Trophoblast cell (in vitro differentiated cells and primary cell): ENCODE results near the gene MILR1.

Source experiments
- DNase-seq, 2 donors: peaks; one replicate each; pipeline ENCODE4 v3.0.0-alpha.2; 2016
- H2AFZ ChIP-seq: 2 replicates; pipeline ENCODE4 v1.6.1; 2013; ENCODE audit warnings: low read length, moderate library complexity, mild to moderate bottlenecking; ENCODE audit not compliant: insufficient read depth, poor library complexity
- H2AK5ac ChIP-seq: 2 replicates; pipeline ENCODE4 v1.6.1; 2013; ENCODE audit warnings: mild to moderate bottlenecking, low read length
- H2BK120ac ChIP-seq: 2 replicates; pipeline ENCODE4 v1.6.1; 2013; ENCODE audit warnings: low read length, mild to moderate bottlenecking, moderate library complexity; ENCODE audit not compliant: insufficient read depth, poor library complexity
- H2BK12ac ChIP-seq: 2 replicates; pipeline ENCODE4 v1.6.1; 2013; ENCODE audit warnings: mild to moderate bottlenecking, low read length, moderate library complexity
- H2BK5ac ChIP-seq: 2 replicates; pipeline ENCODE4 v1.6.1; 2013; ENCODE audit warnings: low read length, low read depth, moderate library complexity, mild to moderate bottlenecking; ENCODE audit not compliant: poor library complexity
- H3K14ac ChIP-seq: 2 replicates; pipeline ENCODE4 v1.6.1; 2013; ENCODE audit warnings: mild to moderate bottlenecking, low read length
- H3K18ac ChIP-seq: 2 replicates; pipeline ENCODE4 v1.6.1; 2013; ENCODE audit warnings: mild to moderate bottlenecking, low read length
- H3K23ac ChIP-seq: 2 replicates; pipeline ENCODE4 v1.6.1; 2013; ENCODE audit warnings: low read length
- H3K27ac ChIP-seq: 2 replicates; pipeline ENCODE4 v1.5.1; 2013; ENCODE audit warnings: low read depth, mild to moderate bottlenecking, inconsistent platforms, low read length, moderate library complexity
- H3K27me3 ChIP-seq: 2 replicates; pipeline ENCODE4 v1.6.1; 2013; ENCODE audit warnings: inconsistent platforms, mild to moderate bottlenecking, low read length, moderate library complexity; ENCODE audit not compliant: insufficient read depth
- H3K36me3 ChIP-seq, 2 experiments: 1 replicate in 1 of 2; 2 replicates in 1 of 2; pipeline ENCODE4 v1.6.1; 2013; ENCODE audit warnings: low read length in 2 of 2, mild to moderate bottlenecking in 2 of 2, moderate library complexity in 1 of 2; ENCODE audit not compliant: insufficient read depth in 2 of 2, control insufficient read depth in 1 of 2
- H3K4ac ChIP-seq: 2 replicates; pipeline ENCODE4 v1.6.1; 2013; ENCODE audit warnings: low read depth, mild to moderate bottlenecking, low read length, moderate library complexity
- H3K4me1 ChIP-seq, 2 experiments: 1 replicate in 1 of 2; 2 replicates in 1 of 2; pipeline ENCODE4 v1.6.1; 2013; ENCODE audit warnings: low read length in 2 of 2, mild to moderate bottlenecking in 2 of 2, moderate library complexity in 1 of 2; ENCODE audit not compliant: insufficient read depth in 2 of 2, control insufficient read depth in 1 of 2
- H3K4me2 ChIP-seq: 2 replicates; pipeline ENCODE4 v1.6.1; 2013; ENCODE audit warnings: inconsistent platforms, mild to moderate bottlenecking, low read length, moderate library complexity
- H3K4me3 ChIP-seq: 2 replicates; pipeline ENCODE4 v1.5.1; 2013; ENCODE audit warnings: mild to moderate bottlenecking, low read depth, low read length, inconsistent platforms
- H3K79me1 ChIP-seq: one replicate; pipeline ENCODE4 v1.6.1; 2013; ENCODE audit warnings: low read length
- H3K79me2 ChIP-seq: 2 replicates; pipeline ENCODE4 v1.6.1; 2013; ENCODE audit warnings: low read length, mild to moderate bottlenecking; ENCODE audit not compliant: control insufficient read depth, insufficient read depth, poor library complexity
- H3K9ac ChIP-seq: 2 replicates; pipeline ENCODE4 v1.6.1; 2013; ENCODE audit warnings: mild to moderate bottlenecking, low read length
- H3K9me3 ChIP-seq: 2 replicates; pipeline ENCODE4 v1.6.1; 2013; ENCODE audit warnings: low read depth, mild to moderate bottlenecking, control low read depth, inconsistent platforms, low read length; ENCODE audit not compliant: insufficient read depth
- H4K12ac ChIP-seq: 2 replicates; pipeline ENCODE4 v1.6.1; 2013; ENCODE audit warnings: low read depth, mild to moderate bottlenecking, low read length, moderate library complexity
- H4K8ac ChIP-seq: 2 replicates; pipeline ENCODE4 v1.6.1; 2013; ENCODE audit warnings: low read depth, mild to moderate bottlenecking, low read length, moderate library complexity
- H4K91ac ChIP-seq: one replicate; pipeline ENCODE4 v1.6.1; 2013; ENCODE audit warnings: low read depth, mild to moderate bottlenecking, low read length, moderate library complexity
- WGBS: extraction: QIAGEN DNeasy Blood & Tissue Kit; methylation state at CpG from one replicate; pipeline ENCODE4 v1.1.7; 2013; ENCODE audit warnings: missing lambda C conversion rate; ENCODE audit not compliant: insufficient read length, insufficient coverage; ENCODE audit errors: extremely low coverage; 5-methylcytosine and 5-hydroxymethylcytosine counted together

MILR1 gene

GRCh38 chr17:64410750-64411490 lies 38.0 kb upstream of the MILR1 start:
- WGBS: 67% methylated on average over 2 of the region's 4 CpGs

GRCh38 chr17:64411999-64412771 lies 36.7 kb upstream of the MILR1 start:
- Histone ChIP-seq H2AFZ (peak overlapping the region; percentile 20), H3K79me2 (no peaks in the 10 kb centered on the region), H2BK120ac (no peak overlapping the region), H3K27ac (no peak overlapping the region), H3K18ac (no peak overlapping the region), H3K14ac (no peak overlapping the region), H4K12ac (no peak overlapping the region), H3K79me1 (no peaks in the 10 kb centered on the region), H4K91ac (no peak overlapping the region), H3K23ac (no peak overlapping the region), H3K27me3 (no peaks in the 10 kb centered on the region), H3K9me3 (no peaks in the 10 kb centered on the region), H3K4me3 (no peak overlapping the region), H2BK5ac (no peak overlapping the region), H3K4me1 (peaks cover 0 to 3% of the 10 kb centered on the region in 2 experiments), H4K8ac (no peak overlapping the region), H2BK12ac (no peak overlapping the region), H3K36me3 (no peaks in the 10 kb centered on the region), H2AK5ac (no peak overlapping the region), H3K4ac (no peak overlapping the region), H3K4me2 (peak overlapping the region; percentile 41), H3K9ac (no peak overlapping the region)
- no CpG with 5 or more reads among the region's 24 CpGs for WGBS
- DNase-seq: peak in 1 of 2 donors; percentile 30

More at GRCh38 chr17:64410750-64411490, 38.0 kb upstream of the MILR1 start:
- Histone ChIP-seq H3K4me1 (peaks cover 0 to 3% of the 10 kb centered on the region in 2 experiments), H3K4me2 (no peak overlapping the region), H3K18ac (no peak overlapping the region), H2AK5ac (no peak overlapping the region), H3K4me3 (no peak overlapping the region), H3K27me3 (no peaks in the 10 kb centered on the region), H3K27ac (no peak overlapping the region), H3K9ac (no peak overlapping the region), H2AFZ (no peak overlapping the region), H3K79me1 (no peaks in the 10 kb centered on the region), H3K79me2 (no peaks in the 10 kb centered on the region), H4K91ac (no peak overlapping the region), H4K8ac (no peak overlapping the region), H3K36me3 (no peaks in the 10 kb centered on the region), H2BK12ac (no peak overlapping the region), H3K23ac (no peak overlapping the region), H3K4ac (no peak overlapping the region), H3K14ac (no peak overlapping the region), H2BK120ac (no peak overlapping the region), H2BK5ac (no peak overlapping the region), H3K9me3 (no peaks in the 10 kb centered on the region), H4K12ac (no peak overlapping the region)
- no peak for DNase-seq

DNA sequence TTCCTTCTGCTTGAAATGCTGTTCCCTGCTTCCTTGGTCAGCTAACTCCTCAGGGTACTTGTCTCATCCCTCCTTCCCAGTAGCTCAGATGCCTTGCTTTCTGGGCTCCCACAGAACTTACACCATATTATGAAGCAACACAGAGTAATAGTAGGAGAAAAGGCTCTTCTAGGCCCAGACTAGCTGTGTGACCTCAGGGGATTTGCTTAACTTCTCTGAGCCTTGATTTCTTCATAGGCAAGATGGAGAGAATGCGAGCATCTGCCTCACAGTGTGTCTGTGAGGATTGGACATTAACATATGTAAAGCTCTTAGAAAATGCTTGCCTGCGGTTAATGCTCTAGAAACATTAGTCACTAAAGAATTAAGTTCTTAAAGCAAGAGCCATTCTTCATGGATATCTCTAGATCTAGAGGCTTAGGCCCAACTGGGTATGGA lies 36.0 kb upstream of the MILR1 start:
- Histone ChIP-seq H3K23ac (no peak overlapping the region), H3K4me1 (peaks cover 0 to 3% of the 10 kb centered on the region in 2 experiments), H4K8ac (no peak overlapping the region), H2BK12ac (no peak overlapping the region), H2BK5ac (no peak overlapping the region), H3K14ac (no peak overlapping the region), H3K4me2 (no peak overlapping the region), H2BK120ac (no peak overlapping the region), H2AFZ (no peak overlapping the region), H4K91ac (no peak overlapping the region), H3K27ac (no peak overlapping the region), H3K79me2 (no peaks in the 10 kb centered on the region), H3K36me3 (no peaks in the 10 kb centered on the region), H3K27me3 (no peaks in the 10 kb centered on the region), H3K9ac (no peak overlapping the region), H3K18ac (no peak overlapping the region), H4K12ac (no peak overlapping the region), H3K4ac (no peak overlapping the region), H2AK5ac (no peak overlapping the region), H3K79me1 (no peaks in the 10 kb centered on the region), H3K9me3 (no peaks in the 10 kb centered on the region), H3K4me3 (no peak overlapping the region)
- no CpG with 5 or more reads among the region's 2 CpGs for WGBS
- DNase-seq: peak; percentile 80 to 86

- no peak for DNase-seq
- no peak overlapping the region for H2AFZ ChIP-seq
- H2AK5ac ChIP-seq: no peak overlapping the region
- H3K23ac ChIP-seq: no peak overlapping the region
- H3K4me3 ChIP-seq: no peak overlapping the region
- no peak overlapping the region for H2BK120ac ChIP-seq
- no peaks in the 10 kb centered on the region for H3K9me3 ChIP-seq
- H3K18ac ChIP-seq: no peak overlapping the region
- no peak overlapping the region for H3K27ac ChIP-seq
- H3K79me2 ChIP-seq: no peaks in the 10 kb centered on the region
- H3K4me2 ChIP-seq: no peak overlapping the region
- no peak overlapping the region for H2BK12ac ChIP-seq
- no peak overlapping the region for H4K12ac ChIP-seq
- WGBS: no CpG with 5 or more reads among the region's 4 CpGs
- no peaks in the 10 kb centered on the region for H3K36me3 ChIP-seq
- H2BK5ac ChIP-seq: no peak overlapping the region
- no peak overlapping the region for H3K9ac ChIP-seq
- no peak overlapping the region for H3K14ac ChIP-seq
- no peaks in the 10 kb centered on the region for H3K79me1 ChIP-seq
- peaks cover 0 to 3% of the 10 kb centered on the region in 2 experiments for H3K4me1 ChIP-seq
- H3K27me3 ChIP-seq: no peaks in the 10 kb centered on the region
- H4K8ac ChIP-seq: no peak overlapping the region
- no peak overlapping the region for H3K4ac ChIP-seq
- no peak overlapping the region for H4K91ac ChIP-seq
These were observed 35.4 kb upstream of the MILR1 start for GRCh38 chr17:64413513-64413912.
